SH-SY5Y (cell line): ENCODE results near the gene IL1RL1.

Experiments used
- GATA2 ChIP-seq: IDR thresholded peaks from 2 replicates; pipeline ENCODE4 v1.6.1; 2011; ENCODE audit warnings: mild to moderate bottlenecking, low read depth, low read length
- GATA3 ChIP-seq: IDR thresholded peaks from 2 replicates; pipeline ENCODE4 v1.6.1; 2011; ENCODE audit warnings: low read depth, mild to moderate bottlenecking, low read length, moderate library complexity

DNA sequence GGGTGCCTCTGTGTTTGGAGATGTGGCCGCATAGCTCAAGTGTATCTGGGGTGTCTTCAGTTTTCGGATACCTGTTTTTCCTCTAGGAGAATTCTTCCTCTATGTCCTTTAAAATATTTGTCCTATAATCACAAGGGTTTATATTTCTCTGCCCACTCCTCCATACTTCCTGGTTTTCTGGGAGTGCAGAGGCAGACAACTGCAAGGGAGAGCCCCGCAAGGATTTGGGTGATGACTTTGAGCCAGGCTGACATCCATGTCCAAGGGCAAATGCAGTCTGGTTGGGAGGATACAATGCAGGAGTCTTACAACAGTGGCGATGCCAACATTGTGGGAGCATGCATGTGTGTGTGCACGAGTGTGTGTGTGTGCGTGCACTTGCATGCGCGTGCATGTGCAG is 2.1 kb downstream of the IL1RL1 start:
- TF ChIP-seq GATA3 (no peak), GATA2 (no peak)
